Liver (tissue), 9 donors: ENCODE results near the gene PDE4D. TPM values are rescaled to one million over a fixed set of nuclear protein-coding genes. Genes with fewer than 3 reads are reported as not detected.

Source experiments
- DNase-seq: peaks from one replicate; pipeline ENCODE4 v3.0.0-alpha.2; 2017; ENCODE audit warnings: low spot score
- H3K27ac ChIP-seq, 2 donors: one replicate each; pipeline ENCODE4 v1.7.0; 2013; ENCODE audit warnings: inconsistent platforms in 2 of 2, low read length in 2 of 2, control low read depth in 1 of 2, low read depth in 1 of 2, mild to moderate bottlenecking in 1 of 2
- H3K27me3 ChIP-seq, 4 donors: one replicate each; pipeline versions ENCODE4 v1.6.1 to v1.7.0; 2013; ENCODE audit warnings: low read length in 3 of 4, inconsistent platforms in 1 of 4, mild to moderate bottlenecking in 1 of 4, moderate library complexity in 1 of 4; ENCODE audit not compliant: control insufficient read depth in 4 of 4, insufficient read depth in 4 of 4
- H3K36me3 ChIP-seq, 4 donors: one replicate each; pipeline versions ENCODE4 v1.6.1 to v1.7.0; 2013; ENCODE audit warnings: low read length in 3 of 4, mild to moderate bottlenecking in 3 of 4, low read depth in 1 of 4, moderate library complexity in 1 of 4; ENCODE audit not compliant: control insufficient read depth in 4 of 4, insufficient read depth in 3 of 4
- H3K4me1 ChIP-seq, 4 donors: one replicate each; pipeline versions ENCODE4 v1.6.1 to v1.7.0; 2013; ENCODE audit warnings: low read length in 3 of 4, mild to moderate bottlenecking in 3 of 4, moderate library complexity in 1 of 4; ENCODE audit not compliant: control insufficient read depth in 4 of 4, insufficient read depth in 4 of 4
- H3K4me3 ChIP-seq, 3 donors: one replicate each; pipeline versions ENCODE4 v1.6.1 to v1.7.0; 2013; ENCODE audit warnings: low read length in 3 of 3, control low read depth in 1 of 3, low read depth in 1 of 3, mild to moderate bottlenecking in 1 of 3
- H3K9ac ChIP-seq, 2 donors: one replicate each; pipeline ENCODE4 v1.7.0; 2013; ENCODE audit warnings: low read length in 2 of 2, mild to moderate bottlenecking in 2 of 2, moderate library complexity in 2 of 2, control low read depth in 1 of 2, low read depth in 1 of 2
- H3K9me3 ChIP-seq, 4 donors: one replicate each; pipeline versions ENCODE4 v1.6.1 to v1.7.0; 2013; ENCODE audit warnings: low read length in 3 of 4; ENCODE audit not compliant: control insufficient read depth in 4 of 4
- CTCF ChIP-seq: fragments of 150-350 bp; IDR thresholded peaks from 2 replicates; pipeline ENCODE4 v1.5.1; 2017; ENCODE audit warnings: improper control_type of control experiment, low read depth, low read length; ENCODE audit not compliant: missing input control
- FOXA2 ChIP-seq: IDR thresholded peaks from 2 replicates; pipeline ENCODE4 v1.6.1; 2016; ENCODE audit warnings: antibody characterized with exemption
- RAD21 ChIP-seq, 2 donors: IDR thresholded peaks; 2 replicates each; pipeline ENCODE4 v1.6.1; 2016; ENCODE audit warnings: antibody characterized with exemption in 2 of 2, mild to moderate bottlenecking in 2 of 2
- RXRA ChIP-seq, 2 donors: IDR thresholded peaks; 2 replicates each; pipeline ENCODE4 v1.6.1; 2017 to 2018; ENCODE audit warnings: antibody characterized with exemption in 2 of 2, mild to moderate bottlenecking in 1 of 2
- TAF1 ChIP-seq: conservative IDR thresholded peaks from 2 replicates; pipeline ENCODE4 v1.6.1; 2016; ENCODE audit warnings: antibody characterized with exemption, mild to moderate bottlenecking
- WGBS: extraction: QIAGEN DNeasy Blood & Tissue Kit; methylation state at CpG from one replicate; pipeline ENCODE4 v1.1.7; 2013; 5-methylcytosine and 5-hydroxymethylcytosine counted together
- polyA plus RNA-seq, 2 donors: library from polyadenylated mRNA; stranded (reverse) in 1 of 2; unstranded in 1 of 2; fragments of 200-250 nt in 1 of 2; fragments of >200 nt in 1 of 2; fragmentation: Nextera tagmentation in 1 of 2; extraction: Ambion mirVana in 1 of 2; gene quantifications; one replicate each; pipeline versions ENCODE4 v1.2.1 to v1.2.3, GENCODE V29; 2013 to 2015
- total RNA-seq, 2 donors: library from RNA; depleted of rRNA; stranded (reverse); fragments of >200 nt; gene quantifications; one replicate each; pipeline ENCODE4 v1.2.3, GENCODE V29; 2014
- TF ChIP-seq, protein P1 (sequence below): IDR thresholded peaks from 2 replicates; pipeline ENCODE4 v1.6.1; 2016; ENCODE audit warnings: antibody characterized with exemption
- donor health status: healthy.
- donor health status: healthy.
- donor health status: healthy.
- donor health status: healthy.
- donor health status: healthy.

PDE4D gene
- total and polyA plus RNA-seq, 4 donors = 0.67 to 11.9 (median 6.5) TPM

DNA sequence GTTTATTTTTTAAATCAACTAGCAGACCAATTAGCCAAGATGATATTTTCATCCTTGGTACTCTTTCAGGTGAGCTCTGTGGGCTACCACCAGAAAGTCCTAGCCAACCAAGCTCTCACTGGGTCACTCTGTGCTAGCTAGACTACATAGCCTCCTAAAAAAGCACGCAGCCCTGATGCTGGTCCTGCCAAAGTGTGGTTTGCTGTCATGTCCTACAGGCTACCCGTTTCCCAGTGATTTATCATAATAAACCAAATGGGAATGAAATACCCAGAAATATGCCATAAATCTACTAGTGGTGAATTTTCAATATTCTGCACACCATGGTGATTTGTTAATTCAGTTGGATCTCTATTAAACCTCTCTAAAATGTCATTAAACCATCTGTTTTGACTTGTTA, 829.2 kb downstream of the PDE4D start:
- no peak overlapping the region for H3K9ac ChIP-seq
- H3K4me3 ChIP-seq = no peak overlapping the region
- WGBS = 86% methylated on average over 2 of the region's 2 CpGs
- TF ChIP-seq RXRA (IDR thresholded peaks at IDR 0.05) = no peak
- peaks cover 0 to 5% (median 0%) of the 10 kb centered on the region in 4 donors for H3K27me3 ChIP-seq
- H3K9me3 ChIP-seq = no peaks in the 10 kb centered on the region
- no peak for DNase-seq
- H3K36me3 ChIP-seq = no peaks in the 10 kb centered on the region
- H3K27ac ChIP-seq = no peak overlapping the region
- no peaks in the 10 kb centered on the region for H3K4me1 ChIP-seq

DNA sequence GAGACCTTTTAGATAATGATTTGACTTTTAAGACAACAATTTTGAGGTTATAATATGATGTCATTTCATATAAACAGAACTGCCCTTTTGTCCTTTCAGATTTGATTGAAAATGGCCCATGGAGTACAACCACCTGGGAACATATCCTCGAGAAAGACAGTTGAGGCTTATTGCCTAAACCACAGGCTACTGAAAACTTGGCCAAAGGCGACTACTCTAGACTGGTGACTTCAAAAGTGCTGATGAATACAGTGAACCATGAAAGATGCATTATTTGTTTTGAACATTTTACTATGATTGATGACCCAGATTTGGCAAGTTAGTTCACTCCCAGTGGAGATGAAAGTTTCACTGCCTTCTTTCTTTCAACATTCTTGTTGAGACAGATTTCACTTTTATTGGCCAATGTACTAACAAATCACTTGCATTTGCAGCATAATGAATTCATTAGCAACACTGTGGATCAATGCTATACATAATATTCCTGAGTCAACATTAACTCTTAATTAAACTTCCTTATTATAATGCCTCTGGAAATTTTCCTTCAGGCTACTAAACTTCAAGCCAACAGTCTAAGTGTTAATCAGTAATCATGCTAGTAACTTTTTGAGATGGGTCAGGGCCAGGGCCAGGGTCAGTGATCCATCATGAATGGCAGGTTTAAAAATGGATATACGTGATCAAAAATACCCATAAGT, 830.4 kb downstream of the PDE4D start:
- no peak for TF ChIP-seq CTCF
- H3K27ac ChIP-seq = no peak overlapping the region
- WGBS = 54% methylated on average over 3 of the region's 3 CpGs
- H3K4me3 ChIP-seq = no peak overlapping the region
- no peaks in the 10 kb centered on the region for H3K36me3 ChIP-seq
- H3K4me1 ChIP-seq = no peaks in the 10 kb centered on the region
- no peak for DNase-seq
- no peak overlapping the region for H3K9ac ChIP-seq
- H3K27me3 ChIP-seq = peaks cover 0 to 5% (median 0%) of the 10 kb centered on the region in 4 donors
- H3K9me3 ChIP-seq = no peaks in the 10 kb centered on the region

GRCh38 chr5:59061377-59061776, 832.1 kb downstream of the PDE4D start:
- no peak for DNase-seq
- Histone ChIP-seq H3K9ac (no peak overlapping the region), H3K27ac (no peak overlapping the region), H3K27me3 (peaks cover 0 to 5% (median 0%) of the 10 kb centered on the region in 4 donors), H3K36me3 (no peaks in the 10 kb centered on the region), H3K4me1 (no peaks in the 10 kb centered on the region), H3K9me3 (no peaks in the 10 kb centered on the region), H3K4me3 (no peak overlapping the region)
- TF ChIP-seq TAF1 = no peak
- WGBS = 58% methylated on average over 5 of the region's 5 CpGs

DNA sequence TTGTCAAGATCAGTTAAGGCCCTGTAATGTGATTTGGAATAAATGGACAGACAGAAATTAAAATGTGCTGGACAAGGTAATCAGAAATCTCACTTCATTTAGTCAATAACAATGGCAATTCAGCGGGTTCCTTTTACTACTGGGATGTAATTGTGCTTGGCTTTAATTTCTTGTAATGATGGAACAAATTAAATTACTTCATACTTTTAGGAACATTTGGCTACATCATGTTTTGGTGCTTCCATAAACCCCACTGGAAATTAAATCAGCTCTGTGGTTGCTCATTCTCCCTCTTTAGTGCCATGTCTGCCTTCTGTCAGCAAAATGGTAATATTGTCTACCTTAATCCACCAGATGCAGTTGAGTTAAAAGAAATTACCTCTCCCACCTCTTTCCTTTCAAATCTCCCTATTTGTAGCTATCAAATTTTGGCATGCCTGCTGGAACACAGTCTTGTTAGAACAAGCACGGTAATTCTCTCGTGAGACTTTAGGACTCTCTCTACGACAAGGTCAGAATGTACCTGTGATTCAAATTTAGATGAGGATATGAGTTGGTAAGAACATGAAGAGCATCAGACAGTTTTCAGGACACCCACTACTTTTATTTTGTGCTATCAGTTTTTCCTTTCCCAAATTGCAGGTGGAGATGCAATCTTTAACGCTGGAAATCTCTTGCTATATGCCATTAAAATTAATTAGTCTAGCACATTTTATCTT, 834.4 kb downstream of the PDE4D start:
- Histone ChIP-seq H3K4me1 (no peaks in the 10 kb centered on the region), H3K27ac (no peak overlapping the region), H3K36me3 (no peaks in the 10 kb centered on the region), H3K27me3 (peaks cover 0 to 5% (median 0%) of the 10 kb centered on the region in 4 donors), H3K9me3 (no peaks in the 10 kb centered on the region), H3K4me3 (no peak overlapping the region), H3K9ac (no peak overlapping the region)
- WGBS = 86% methylated on average over 5 of the region's 5 CpGs
- TF ChIP-seq FOXA2 = no peak
- TF ChIP-seq, protein P1, sequence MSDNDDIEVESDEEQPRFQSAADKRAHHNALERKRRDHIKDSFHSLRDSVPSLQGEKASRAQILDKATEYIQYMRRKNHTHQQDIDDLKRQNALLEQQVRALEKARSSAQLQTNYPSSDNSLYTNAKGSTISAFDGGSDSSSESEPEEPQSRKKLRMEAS = no peak
- TF ChIP-seq TAF1 = no peak
- TF ChIP-seq RAD21 (IDR thresholded peaks at IDR 0.05) = no peak
- no peak for DNase-seq
